Measurements from ENCODE around the gene RPS24.

The RPS24 gene

GRCh38 chr10:78042058-78042751 lies 8.5 kb downstream of the RPS24 start:
- Histone ChIP-seq H3K4me3 (ENCODE audit: low read length) (no peak overlapping the region), H3K9ac (ENCODE audit: low read depth, low read length) (no peak overlapping the region), H3K4me1 (ENCODE audit: control insufficient read depth, insufficient read depth, low read length) (peaks cover 35% of the 10 kb centered on the region), H3K4me2 (ENCODE audit: low read length) (no peak overlapping the region), H3K27me3 (ENCODE audit: control insufficient read depth, insufficient read depth, low read length) (no peaks in the 10 kb centered on the region), H3K36me3 (ENCODE audit: insufficient read depth, low read length) (peaks cover 56% of the 10 kb centered on the region), H3K9me3 (replicated peaks; ENCODE audit: low read length) (no peaks in the 10 kb centered on the region)

GRCh38 chr10:78042752-78043104 lies 9.1 kb downstream of the RPS24 start:
- H3K36me3 ChIP-seq (ENCODE audit: insufficient read depth, low read length), result peaks cover 51% of the 10 kb centered on the region
- no peak overlapping the region for H3K4me2 ChIP-seq (ENCODE audit: low read length)
- H3K9ac ChIP-seq (ENCODE audit: low read depth, low read length), result no peak overlapping the region
- H3K9me3 ChIP-seq (replicated peaks; ENCODE audit: low read length), result no peaks in the 10 kb centered on the region
- no peaks in the 10 kb centered on the region for H3K27me3 ChIP-seq (ENCODE audit: control insufficient read depth, insufficient read depth, low read length)
- H3K4me3 ChIP-seq (ENCODE audit: low read length), result no peak overlapping the region
- peaks cover 32% of the 10 kb centered on the region for H3K4me1 ChIP-seq (ENCODE audit: control insufficient read depth, insufficient read depth, low read length)

- Histone ChIP-seq H3K4me3 (ENCODE audit: low read length) (no peak overlapping the region), H3K9me3 (replicated peaks; ENCODE audit: low read length) (no peaks in the 10 kb centered on the region), H3K9ac (ENCODE audit: low read depth, low read length) (no peak overlapping the region), H3K4me1 (ENCODE audit: control insufficient read depth, insufficient read depth, low read length) (peaks cover 25% of the 10 kb centered on the region), H3K36me3 (ENCODE audit: insufficient read depth, low read length) (peaks cover 36% of the 10 kb centered on the region), H3K27me3 (ENCODE audit: control insufficient read depth, insufficient read depth, low read length) (no peaks in the 10 kb centered on the region), H3K4me2 (ENCODE audit: low read length) (no peak overlapping the region)
These were observed 10.5 kb downstream of the RPS24 start for GRCh38 chr10:78044179-78044578.

- no peaks in the 10 kb centered on the region for H3K27me3 ChIP-seq (ENCODE audit: control insufficient read depth, insufficient read depth, low read length)
- H3K4me3 ChIP-seq (ENCODE audit: low read length), result no peak overlapping the region
- no peaks in the 10 kb centered on the region for H3K9me3 ChIP-seq (replicated peaks; ENCODE audit: low read length)
- H3K4me1 ChIP-seq (ENCODE audit: control insufficient read depth, insufficient read depth, low read length), result peaks cover 25% of the 10 kb centered on the region
- H3K9ac ChIP-seq (ENCODE audit: low read depth, low read length), result no peak overlapping the region
- no peak overlapping the region for H3K4me2 ChIP-seq (ENCODE audit: low read length)
- peaks cover 31% of the 10 kb centered on the region for H3K36me3 ChIP-seq (ENCODE audit: insufficient read depth, low read length)
These were observed 11.0 kb downstream of the RPS24 start for GRCh38 chr10:78044699-78045098.

- peaks cover 25% of the 10 kb centered on the region for H3K4me1 ChIP-seq (ENCODE audit: control insufficient read depth, insufficient read depth, low read length)
- H3K9me3 ChIP-seq (replicated peaks; ENCODE audit: low read length), result no peaks in the 10 kb centered on the region
- H3K9ac ChIP-seq (ENCODE audit: low read depth, low read length), result no peak overlapping the region
- no peak overlapping the region for H3K4me2 ChIP-seq (ENCODE audit: low read length)
- no peaks in the 10 kb centered on the region for H3K27me3 ChIP-seq (ENCODE audit: control insufficient read depth, insufficient read depth, low read length)
- H3K4me3 ChIP-seq (ENCODE audit: low read length), result no peak overlapping the region
- peaks cover 26% of the 10 kb centered on the region for H3K36me3 ChIP-seq (ENCODE audit: insufficient read depth, low read length)
These were observed 11.6 kb downstream of the RPS24 start for GRCh38 chr10:78045237-78045636.

- H3K4me2 ChIP-seq (ENCODE audit: low read length), result no peak overlapping the region
- peaks cover 25% of the 10 kb centered on the region for H3K4me1 ChIP-seq (ENCODE audit: control insufficient read depth, insufficient read depth, low read length)
- H3K36me3 ChIP-seq (ENCODE audit: insufficient read depth, low read length), result peaks cover 20% of the 10 kb centered on the region
- no peaks in the 10 kb centered on the region for H3K27me3 ChIP-seq (ENCODE audit: control insufficient read depth, insufficient read depth, low read length)
- no peak overlapping the region for H3K9ac ChIP-seq (ENCODE audit: low read depth, low read length)
- H3K9me3 ChIP-seq (replicated peaks; ENCODE audit: low read length), result no peaks in the 10 kb centered on the region
- H3K4me3 ChIP-seq (ENCODE audit: low read length), result no peak overlapping the region
These were observed 12.2 kb downstream of the RPS24 start for GRCh38 chr10:78045856-78046255.

GRCh38 chr10:78046711-78047269 lies 13.1 kb downstream of the RPS24 start:
- no peak overlapping the region for H3K4me3 ChIP-seq (ENCODE audit: low read length)
- H3K27me3 ChIP-seq (ENCODE audit: control insufficient read depth, insufficient read depth, low read length), result no peaks in the 10 kb centered on the region
- H3K36me3 ChIP-seq (ENCODE audit: insufficient read depth, low read length), result peaks cover 10% of the 10 kb centered on the region
- H3K4me1 ChIP-seq (ENCODE audit: control insufficient read depth, insufficient read depth, low read length), result peaks cover 25% of the 10 kb centered on the region
- no peak overlapping the region for H3K9ac ChIP-seq (ENCODE audit: low read depth, low read length)
- no peak overlapping the region for H3K4me2 ChIP-seq (ENCODE audit: low read length)
- no peaks in the 10 kb centered on the region for H3K9me3 ChIP-seq (replicated peaks; ENCODE audit: low read length)

GRCh38 chr10:78047314-78047891 lies 13.7 kb downstream of the RPS24 start:
- no peak overlapping the region for H3K4me3 ChIP-seq (ENCODE audit: low read length)
- H3K4me2 ChIP-seq (ENCODE audit: low read length), result no peak overlapping the region
- H3K4me1 ChIP-seq (ENCODE audit: control insufficient read depth, insufficient read depth, low read length), result peaks cover 20% of the 10 kb centered on the region
- H3K9me3 ChIP-seq (replicated peaks; ENCODE audit: low read length), result no peaks in the 10 kb centered on the region
- H3K36me3 ChIP-seq (ENCODE audit: insufficient read depth, low read length), result peaks cover 4% of the 10 kb centered on the region
- H3K27me3 ChIP-seq (ENCODE audit: control insufficient read depth, insufficient read depth, low read length), result no peaks in the 10 kb centered on the region
- H3K9ac ChIP-seq (ENCODE audit: low read depth, low read length), result no peak overlapping the region

- Histone ChIP-seq H3K27me3 (ENCODE audit: control insufficient read depth, insufficient read depth, low read length) (no peaks in the 10 kb centered on the region), H3K36me3 (ENCODE audit: insufficient read depth, low read length) (no peaks in the 10 kb centered on the region), H3K4me2 (ENCODE audit: low read length) (no peak overlapping the region), H3K9me3 (replicated peaks; ENCODE audit: low read length) (no peaks in the 10 kb centered on the region), H3K4me1 (ENCODE audit: control insufficient read depth, insufficient read depth, low read length) (peaks cover 14% of the 10 kb centered on the region), H3K9ac (ENCODE audit: low read depth, low read length) (no peak overlapping the region), H3K4me3 (ENCODE audit: low read length) (no peak overlapping the region)
These were observed 16.2 kb downstream of the RPS24 start for GRCh38 chr10:78049851-78050250.

GRCh38 chr10:78053211-78053868 lies 19.7 kb downstream of the RPS24 start:
- Histone ChIP-seq H3K4me3 (ENCODE audit: low read length) (no peak overlapping the region), H3K36me3 (ENCODE audit: insufficient read depth, low read length) (no peaks in the 10 kb centered on the region), H3K9ac (ENCODE audit: low read depth, low read length) (peak overlapping the region; percentile 37), H3K4me1 (ENCODE audit: control insufficient read depth, insufficient read depth, low read length) (peaks cover 14% of the 10 kb centered on the region), H3K4me2 (ENCODE audit: low read length) (peak overlapping the region; percentile 23), H3K9me3 (replicated peaks; ENCODE audit: low read length) (no peaks in the 10 kb centered on the region), H3K27me3 (ENCODE audit: control insufficient read depth, insufficient read depth, low read length) (no peaks in the 10 kb centered on the region)

- peaks cover 4% of the 10 kb centered on the region for H3K4me1 ChIP-seq (ENCODE audit: control insufficient read depth, insufficient read depth, low read length)
- no peaks in the 10 kb centered on the region for H3K36me3 ChIP-seq (ENCODE audit: insufficient read depth, low read length)
- no peak overlapping the region for H3K4me2 ChIP-seq (ENCODE audit: low read length)
- H3K9ac ChIP-seq (ENCODE audit: low read depth, low read length), result no peak overlapping the region
- H3K4me3 ChIP-seq (ENCODE audit: low read length), result no peak overlapping the region
- no peaks in the 10 kb centered on the region for H3K9me3 ChIP-seq (replicated peaks; ENCODE audit: low read length)
- H3K27me3 ChIP-seq (ENCODE audit: control insufficient read depth, insufficient read depth, low read length), result no peaks in the 10 kb centered on the region
These were observed 24.9 kb downstream of the RPS24 start for GRCh38 chr10:78058562-78058961.
